ENCODE results near the gene LRRC71.

GRCh38 chr1:156877433-156878170, 42.8 kb upstream of the LRRC71 start:
- no peak for TF ChIP-seq EP300 (IDR thresholded peaks at IDR 0.05)
- TF ChIP-seq CTCF (IDR thresholded peaks at IDR 0.05) = no peak
- TF ChIP-seq POLR2A (IDR thresholded peaks at IDR 0.05) = no peak
- no peak for TF ChIP-seq POLR2AphosphoS5 (IDR thresholded peaks at IDR 0.05)
